Hepatocyte (in vitro differentiated cells): ENCODE measurements around the gene ERBB4. TPM values are rescaled to one million over a fixed set of nuclear protein-coding genes. Genes with fewer than 3 reads are reported as not detected.

Experiments used
- DNase-seq: peaks from one replicate; pipeline ENCODE4 v3.0.0-alpha.2; 2016; ENCODE audit warnings: low spot score
- H2AFZ ChIP-seq: fragments of 200-600 bp; sonication (generic); 2 replicates; pipeline ENCODE4 v1.6.0; 2016; ENCODE audit warnings: antibody characterized with exemption, mild to moderate bottlenecking
- H3K27ac ChIP-seq: fragments of 200-600 bp; sonication (generic); 2 replicates; pipeline ENCODE4 v1.5.1; 2016; ENCODE audit warnings: mild to moderate bottlenecking
- H3K27me3 ChIP-seq: fragments of 200-600 bp; sonication (generic); 2 replicates; pipeline ENCODE4 v1.6.1; 2016
- H3K36me3 ChIP-seq: fragments of 200-600 bp; sonication (generic); replicated peaks from 2 replicates; pipeline ENCODE4 v1.5.1; 2016; ENCODE audit warnings: low read depth; ENCODE audit not compliant: insufficient read depth
- H3K4me1 ChIP-seq: fragments of 200-600 bp; sonication (generic); 2 replicates; pipeline ENCODE4 v1.5.1; 2016; ENCODE audit warnings: mild to moderate bottlenecking, moderate library complexity; ENCODE audit not compliant: insufficient read depth
- H3K4me2 ChIP-seq: fragments of 200-600 bp; sonication (generic); 2 replicates; pipeline ENCODE4 v1.6.0; 2016
- H3K4me3 ChIP-seq: fragments of 200-600 bp; sonication (generic); 2 replicates; pipeline ENCODE4 v1.5.1; 2016; ENCODE audit warnings: mild to moderate bottlenecking
- H3K79me2 ChIP-seq: fragments of 200-600 bp; sonication (generic); 2 replicates; pipeline ENCODE4 v1.6.0; 2017; ENCODE audit warnings: mild to moderate bottlenecking
- H3K9me2 ChIP-seq: fragments of 200-600 bp; sonication (generic); replicated peaks from 2 replicates; pipeline ENCODE4 v1.6.0; 2017; ENCODE audit warnings: mild to moderate bottlenecking; ENCODE audit not compliant: insufficient read depth
- H3K9me3 ChIP-seq: fragments of 200-600 bp; sonication (generic); 2 replicates; pipeline ENCODE4 v1.5.1; 2016; ENCODE audit warnings: low read depth, mild to moderate bottlenecking
- H4K20me1 ChIP-seq: fragments of 200-600 bp; sonication (generic); 2 replicates; pipeline ENCODE4 v1.6.0; 2016; ENCODE audit warnings: mild to moderate bottlenecking; ENCODE audit not compliant: insufficient read depth, poor library complexity, severe bottlenecking
- CTCF ChIP-seq: fragments of 200-600 bp; sonication (generic); IDR thresholded peaks from 2 replicates; pipeline ENCODE4 v1.5.1; 2016; ENCODE audit warnings: antibody characterized with exemption, mild to moderate bottlenecking; ENCODE audit not compliant: poor library complexity
- EZH2 ChIP-seq: fragments of 200-600 bp; sonication (generic); IDR thresholded peaks from 2 replicates; pipeline ENCODE4 v1.6.1; 2016; ENCODE audit warnings: antibody characterized with exemption, mild to moderate bottlenecking, borderline replicate concordance
- EZH2phosphoT487 ChIP-seq: fragments of 200-600 bp; sonication (generic); IDR thresholded peaks from one replicate; pipeline ENCODE4 v1.6.1; 2018; ENCODE audit warnings: antibody characterized with exemption, mild to moderate bottlenecking, low read depth, moderate library complexity; ENCODE audit not compliant: unreplicated experiment, severe bottlenecking
- WGBS: methylation state at CpG from one replicate; pipeline ENCODE4 v1.1.6; 2016; ENCODE audit warnings: low lambda C conversion rate; ENCODE audit errors: missing lambda C conversion rate; 5-methylcytosine and 5-hydroxymethylcytosine counted together
- polyA plus RNA-seq: library from polyadenylated mRNA; unstranded; fragments of >200 nt; fragmentation: Nextera tagmentation; extraction: Ambion mirVana; gene quantifications from 2 replicates; pipeline ENCODE4 v1.2.1, GENCODE V29; 2016
- total RNA-seq: library from RNA; depleted of rRNA; stranded (reverse); fragments of >200 nt; gene quantifications from 2 replicates; pipeline ENCODE4 v1.2.3, GENCODE V29; 2014

The ERBB4 gene
- total and polyA plus RNA-seq, 2 experiments from 2014 or later = 3.4 to 3.9 TPM

GRCh38 chr2:211673133-211673905, 865.3 kb downstream of the ERBB4 start:
- no peaks in the 10 kb centered on the region for H3K27me3 ChIP-seq
- no peaks in the 10 kb centered on the region for H3K79me2 ChIP-seq
- DNase-seq = no peak
- H3K36me3 ChIP-seq = no peaks in the 10 kb centered on the region
- no peak overlapping the region for H3K27ac ChIP-seq
- no peaks in the 10 kb centered on the region for H4K20me1 ChIP-seq
- H3K9me3 ChIP-seq = no peaks in the 10 kb centered on the region
- H3K4me3 ChIP-seq = no peak overlapping the region
- no peak for TF ChIP-seq EZH2phosphoT487
- no peak overlapping the region for H2AFZ ChIP-seq
- WGBS = 91% methylated on average over 3 of the region's 3 CpGs
- H3K4me1 ChIP-seq = no peaks in the 10 kb centered on the region
- H3K4me2 ChIP-seq = no peak overlapping the region
- H3K9me2 ChIP-seq = no peaks in the 10 kb centered on the region

GRCh38 chr2:211671977-211672376, 866.6 kb downstream of the ERBB4 start:
- no peak for DNase-seq
- Histone ChIP-seq H3K4me3 (no peak overlapping the region), H3K9me3 (no peaks in the 10 kb centered on the region), H3K9me2 (no peaks in the 10 kb centered on the region), H3K27me3 (no peaks in the 10 kb centered on the region), H3K4me1 (no peaks in the 10 kb centered on the region), H4K20me1 (no peaks in the 10 kb centered on the region), H3K4me2 (no peak overlapping the region), H3K27ac (no peak overlapping the region), H3K79me2 (no peaks in the 10 kb centered on the region), H2AFZ (no peak overlapping the region), H3K36me3 (no peaks in the 10 kb centered on the region)
- no peak for TF ChIP-seq EZH2
- TF ChIP-seq CTCF = no peak
- TF ChIP-seq EZH2phosphoT487 = no peak
- 84% methylated on average over 1 of the region's 1 CpG for WGBS

DNA sequence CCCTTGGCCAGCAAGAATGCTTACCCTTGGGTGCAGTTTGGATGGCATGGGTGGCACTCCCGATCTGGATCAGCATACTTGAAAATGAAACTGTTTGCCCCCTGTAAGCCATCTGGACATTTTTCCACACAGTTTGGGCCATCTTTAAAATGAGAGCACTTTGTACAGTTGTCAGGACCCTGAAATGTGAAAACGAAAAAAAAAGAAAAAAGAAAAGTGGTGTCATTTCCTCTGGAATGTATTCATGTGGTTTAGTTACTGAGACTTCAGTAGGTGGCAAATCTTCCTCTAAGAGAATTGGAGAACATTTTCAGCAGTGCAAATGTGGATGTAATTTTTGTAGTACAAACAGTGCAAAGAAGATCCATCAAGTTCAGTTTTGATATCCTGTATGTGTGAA, 873.3 kb downstream of the ERBB4 start:
- no peak overlapping the region for H3K4me3 ChIP-seq
- H3K9me3 ChIP-seq = no peaks in the 10 kb centered on the region
- H3K27ac ChIP-seq = no peak overlapping the region
- no peaks in the 10 kb centered on the region for H3K79me2 ChIP-seq
- H3K36me3 ChIP-seq = no peaks in the 10 kb centered on the region
- no peaks in the 10 kb centered on the region for H4K20me1 ChIP-seq
- no peak overlapping the region for H2AFZ ChIP-seq
- no peaks in the 10 kb centered on the region for H3K4me1 ChIP-seq
- no peaks in the 10 kb centered on the region for H3K27me3 ChIP-seq
- WGBS = 87% methylated on average over 2 of the region's 2 CpGs
- DNase-seq = no peak
- no peaks in the 10 kb centered on the region for H3K9me2 ChIP-seq
- no peak overlapping the region for H3K4me2 ChIP-seq
- TF ChIP-seq EZH2 (no peak), EZH2phosphoT487 (no peak), CTCF (no peak)

DNA sequence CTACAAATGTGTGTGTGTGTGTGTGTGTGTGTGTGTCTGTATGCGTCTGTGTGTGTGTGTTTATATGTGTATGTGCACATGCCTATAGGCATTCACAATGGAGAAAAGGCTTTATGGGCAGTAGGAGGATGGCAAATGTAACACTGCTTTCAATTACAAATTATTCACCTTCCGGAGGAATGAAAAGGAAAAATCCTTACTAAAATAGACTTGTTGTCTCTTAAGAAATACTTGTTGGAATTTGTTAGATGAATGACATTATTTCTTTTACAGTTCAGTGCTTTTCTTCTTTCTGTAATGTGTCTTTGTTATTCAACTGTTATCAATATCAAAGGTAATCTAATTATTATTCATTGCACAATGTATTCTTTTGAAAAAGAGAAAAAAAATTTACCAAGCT, 874.3 kb downstream of the ERBB4 start:
- Histone ChIP-seq H3K4me1 (no peaks in the 10 kb centered on the region), H3K4me2 (no peak overlapping the region), H3K9me3 (no peaks in the 10 kb centered on the region), H3K36me3 (no peaks in the 10 kb centered on the region), H3K27me3 (no peaks in the 10 kb centered on the region), H2AFZ (no peak overlapping the region), H3K9me2 (no peaks in the 10 kb centered on the region), H3K27ac (no peak overlapping the region), H4K20me1 (no peaks in the 10 kb centered on the region), H3K4me3 (no peak overlapping the region), H3K79me2 (no peaks in the 10 kb centered on the region)
- TF ChIP-seq CTCF = no peak
- no peak for TF ChIP-seq EZH2phosphoT487
- TF ChIP-seq EZH2 = no peak
- 79% methylated on average over 2 of the region's 2 CpGs for WGBS
- no peak for DNase-seq
